ENCODE data around the gene IMMP2L.

The IMMP2L gene

GRCh38 chr7:111517549-111517951, 44.7 kb downstream of the IMMP2L start:
- no peak overlapping the region for H3K4me3 ChIP-seq (ENCODE audit: low read depth, low read length)
- TF ChIP-seq, protein P1, sequence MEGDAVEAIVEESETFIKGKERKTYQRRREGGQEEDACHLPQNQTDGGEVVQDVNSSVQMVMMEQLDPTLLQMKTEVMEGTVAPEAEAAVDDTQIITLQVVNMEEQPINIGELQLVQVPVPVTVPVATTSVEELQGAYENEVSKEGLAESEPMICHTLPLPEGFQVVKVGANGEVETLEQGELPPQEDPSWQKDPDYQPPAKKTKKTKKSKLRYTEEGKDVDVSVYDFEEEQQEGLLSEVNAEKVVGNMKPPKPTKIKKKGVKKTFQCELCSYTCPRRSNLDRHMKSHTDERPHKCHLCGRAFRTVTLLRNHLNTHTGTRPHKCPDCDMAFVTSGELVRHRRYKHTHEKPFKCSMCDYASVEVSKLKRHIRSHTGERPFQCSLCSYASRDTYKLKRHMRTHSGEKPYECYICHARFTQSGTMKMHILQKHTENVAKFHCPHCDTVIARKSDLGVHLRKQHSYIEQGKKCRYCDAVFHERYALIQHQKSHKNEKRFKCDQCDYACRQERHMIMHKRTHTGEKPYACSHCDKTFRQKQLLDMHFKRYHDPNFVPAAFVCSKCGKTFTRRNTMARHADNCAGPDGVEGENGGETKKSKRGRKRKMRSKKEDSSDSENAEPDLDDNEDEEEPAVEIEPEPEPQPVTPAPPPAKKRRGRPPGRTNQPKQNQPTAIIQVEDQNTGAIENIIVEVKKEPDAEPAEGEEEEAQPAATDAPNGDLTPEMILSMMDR (IDR thresholded peaks at IDR 0.05; ENCODE audit: borderline replicate concordance, insufficient read depth, low read depth, low read length), result no peak

DNA sequence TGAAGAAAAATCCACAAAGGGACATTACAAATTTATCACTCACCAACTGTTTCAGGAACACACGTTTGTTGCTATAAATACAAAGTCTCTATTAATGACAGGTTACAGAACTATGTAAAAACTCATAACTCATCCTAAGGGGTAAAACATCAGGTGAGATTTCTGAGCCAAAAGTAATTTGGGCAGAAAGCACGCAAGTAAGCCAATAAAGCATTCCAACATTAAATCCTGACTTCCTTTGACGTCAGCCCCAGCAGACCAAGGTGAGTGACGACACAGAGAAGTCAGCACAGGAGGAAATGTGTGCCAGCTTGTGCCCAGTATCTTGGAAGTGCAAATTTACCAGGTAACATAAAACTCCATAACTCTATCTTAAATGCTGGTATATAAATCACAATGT, 45.7 kb downstream of the IMMP2L start:
- no peak overlapping the region for H3K4me3 ChIP-seq (ENCODE audit: low read depth, low read length)
- TF ChIP-seq, protein P1 (IDR thresholded peaks at IDR 0.05; ENCODE audit: borderline replicate concordance, insufficient read depth, low read depth, low read length), result no peak

DNA sequence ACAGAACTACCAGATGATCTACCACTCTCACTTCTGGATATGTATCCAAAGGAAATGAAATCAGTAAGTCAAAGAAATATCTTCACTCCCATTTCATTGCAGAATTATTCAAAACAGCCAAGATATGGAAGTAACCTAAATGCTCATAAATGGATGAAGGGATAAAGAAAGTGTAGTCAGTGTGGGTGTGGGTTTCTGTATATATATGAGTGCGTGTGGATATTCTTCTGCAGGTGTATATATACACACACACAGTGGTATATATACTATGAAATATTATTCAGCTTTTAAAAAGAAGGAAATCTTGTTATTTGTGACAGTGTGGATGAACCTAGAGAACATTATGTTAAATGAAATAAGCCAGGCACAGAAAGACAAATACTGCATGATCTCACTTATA, 48.7 kb downstream of the IMMP2L start:
- TF ChIP-seq, protein P1 (IDR thresholded peaks at IDR 0.05; ENCODE audit: borderline replicate concordance, insufficient read depth, low read depth, low read length), result no peak

DNA sequence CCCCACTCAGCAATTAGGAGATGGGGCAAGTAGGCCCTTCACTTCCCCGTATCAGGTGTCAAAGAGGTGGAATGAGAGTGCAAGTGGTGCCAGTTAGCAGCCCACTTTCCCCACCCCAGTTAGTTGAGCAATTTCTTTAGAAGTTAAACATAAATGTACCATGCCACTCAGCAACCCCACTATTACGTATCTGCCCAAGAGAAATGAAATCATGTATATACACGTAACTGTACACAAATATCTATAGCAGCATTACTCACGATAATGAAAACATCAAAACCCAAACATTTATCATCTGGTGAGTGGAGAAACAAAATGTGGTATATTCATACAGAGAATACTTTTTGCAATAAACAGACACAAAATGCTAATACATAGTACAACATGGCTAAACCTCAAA, 50.4 kb downstream of the IMMP2L start:
- TF ChIP-seq, protein P1 (IDR thresholded peaks at IDR 0.05; ENCODE audit: borderline replicate concordance, insufficient read depth, low read depth, low read length), result no peak
- H3K4me3 ChIP-seq (ENCODE audit: low read depth, low read length), result no peak overlapping the region

More for the DNA sequence above, 48.7 kb downstream of the IMMP2L start:
- H3K4me3 ChIP-seq (ENCODE audit: low read depth, low read length), result no peak overlapping the region

DNA sequence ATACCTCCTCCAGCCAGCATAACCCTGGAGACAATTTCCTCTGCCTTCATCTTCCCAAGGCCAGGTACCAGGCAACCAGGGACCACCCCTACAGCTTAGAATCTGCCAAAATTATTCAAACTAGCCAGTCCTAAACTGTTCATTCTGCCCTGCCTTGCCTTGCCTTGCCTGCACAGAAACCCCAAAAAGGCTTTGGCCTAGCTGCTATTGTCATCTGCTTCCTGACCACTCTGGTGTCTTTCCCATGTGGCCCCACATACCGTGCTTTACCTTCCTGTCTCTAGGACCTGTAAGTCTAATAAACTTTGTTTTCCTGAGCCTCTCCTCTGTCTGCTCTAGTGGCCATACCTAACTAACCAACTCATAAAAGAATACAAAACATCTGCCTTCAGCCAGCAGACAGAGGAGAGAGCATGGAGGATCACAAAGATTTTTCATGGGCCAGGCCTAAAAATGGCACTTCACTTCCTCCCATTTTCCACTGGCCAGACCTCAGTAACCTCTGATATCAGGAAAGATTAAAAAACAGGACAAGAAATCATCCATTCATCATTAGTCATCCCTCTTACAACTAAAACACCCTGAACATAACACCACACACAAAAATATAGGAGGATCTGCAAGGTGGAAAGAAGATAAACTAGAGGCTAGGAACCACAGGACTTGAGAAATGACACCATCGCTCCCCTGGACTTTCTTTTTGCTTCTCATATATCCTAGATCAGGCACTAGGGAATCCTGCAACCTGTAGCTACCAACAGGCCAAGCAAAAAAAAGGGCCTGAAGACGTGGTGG, 51.5 kb downstream of the IMMP2L start:
- TF ChIP-seq, protein P1 (IDR thresholded peaks at IDR 0.05; ENCODE audit: borderline replicate concordance, insufficient read depth, low read depth, low read length), result no peak

GRCh38 chr7:111510062-111510461, 52.2 kb downstream of the IMMP2L start:
- H3K4me3 ChIP-seq (ENCODE audit: low read depth, low read length), result no peak overlapping the region
- TF ChIP-seq, protein P1 (IDR thresholded peaks at IDR 0.05; ENCODE audit: borderline replicate concordance, insufficient read depth, low read depth, low read length), result no peak

More for the DNA sequence above, 51.5 kb downstream of the IMMP2L start:
- no peak overlapping the region for H3K4me3 ChIP-seq (ENCODE audit: low read depth, low read length)

DNA sequence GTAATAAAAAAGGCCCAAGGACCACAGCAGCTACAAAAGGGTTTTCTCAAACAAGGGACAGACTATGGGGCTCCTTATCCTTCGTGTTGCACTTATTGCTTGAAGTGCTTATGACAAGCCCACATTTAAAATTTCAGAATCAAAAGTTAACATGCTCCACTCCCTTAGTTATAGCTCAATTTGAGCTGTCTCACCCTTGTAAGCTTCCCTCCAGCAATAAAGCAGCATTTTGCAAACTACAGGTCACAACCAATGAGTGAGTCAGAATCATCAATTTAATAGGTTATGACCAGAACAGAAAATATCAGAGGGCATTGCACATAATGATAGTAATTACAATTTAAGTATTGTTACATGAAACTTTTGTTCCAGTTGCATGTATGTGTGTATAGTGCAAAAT, 53.0 kb downstream of the IMMP2L start:
- H3K4me3 ChIP-seq (ENCODE audit: low read depth, low read length), result no peak overlapping the region
- TF ChIP-seq, protein P1 (IDR thresholded peaks at IDR 0.05; ENCODE audit: borderline replicate concordance, insufficient read depth, low read depth, low read length), result no peak

Measured in GM12875 (cell line).